GM21825 (cell line): ENCODE data around the gene ELMO1.

ENCODE experiments used
- ATAC-seq: cut with Tn5 transposase; IDR thresholded peaks from one replicate; pipeline ENCODE4 v1.9.1; 2021; ENCODE audit warnings: mild to moderate bottlenecking, moderate library complexity; ENCODE audit not compliant: unreplicated experiment

ELMO1 gene

DNA sequence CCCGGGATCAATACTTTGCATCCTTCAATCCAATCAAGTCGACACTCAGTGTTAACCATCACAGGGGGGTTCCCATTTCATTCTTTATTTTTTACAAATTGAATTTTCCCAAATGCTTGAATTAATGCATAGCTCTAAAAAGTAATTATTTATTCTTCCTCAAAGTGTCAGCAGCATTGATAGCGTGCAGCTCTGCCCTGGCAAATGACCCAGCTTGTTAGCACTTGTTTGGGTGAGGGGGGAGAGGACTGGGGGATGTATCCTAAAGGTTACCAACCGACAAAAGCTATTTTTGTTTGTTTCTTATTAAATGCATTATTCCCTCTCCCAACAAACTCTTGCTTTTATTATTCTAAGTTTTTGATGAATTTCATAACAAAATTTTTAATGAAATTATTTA is 27.0 kb upstream of the ELMO1 start:
- no peak for ATAC-seq

DNA sequence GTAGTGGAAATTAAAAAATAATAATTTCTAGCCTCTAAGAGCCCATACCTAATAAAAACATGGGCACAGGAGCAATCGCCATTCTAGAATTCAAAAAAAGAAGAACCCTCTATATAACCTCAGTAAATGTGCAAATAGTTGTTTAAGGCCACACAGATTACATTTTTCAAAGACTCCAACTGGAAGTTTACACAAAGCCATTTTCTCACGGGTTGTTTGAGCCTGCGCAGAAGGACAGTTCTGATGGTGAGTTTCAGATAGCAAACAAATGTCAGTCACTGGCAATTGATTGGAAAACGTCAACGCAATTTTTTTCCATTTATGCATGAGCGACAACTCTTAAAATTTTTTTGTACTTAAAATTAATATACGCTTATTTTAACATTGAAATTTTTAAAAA is 23.0 kb upstream of the ELMO1 start:
- no peak for ATAC-seq

DNA sequence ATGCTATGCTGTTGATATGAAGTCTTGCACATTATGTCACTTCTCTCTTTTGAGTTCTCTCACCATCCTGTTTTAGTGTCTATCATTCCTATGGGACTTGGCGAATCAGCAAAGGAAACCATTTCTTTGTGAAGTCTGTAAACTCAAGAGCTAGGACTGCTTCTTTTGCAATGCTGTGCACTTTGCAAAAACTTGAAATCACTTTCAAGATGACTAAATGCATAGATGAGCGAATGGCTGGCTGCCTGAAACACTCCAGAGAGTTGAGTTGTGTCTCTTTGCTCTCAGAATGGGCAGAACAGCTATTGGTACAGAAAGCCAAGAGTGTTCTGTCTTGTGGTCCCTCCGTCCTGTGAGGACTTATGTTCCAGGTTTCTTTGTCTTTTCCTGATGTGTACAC is 18.3 kb upstream of the ELMO1 start:
- ATAC-seq: no peak

DNA sequence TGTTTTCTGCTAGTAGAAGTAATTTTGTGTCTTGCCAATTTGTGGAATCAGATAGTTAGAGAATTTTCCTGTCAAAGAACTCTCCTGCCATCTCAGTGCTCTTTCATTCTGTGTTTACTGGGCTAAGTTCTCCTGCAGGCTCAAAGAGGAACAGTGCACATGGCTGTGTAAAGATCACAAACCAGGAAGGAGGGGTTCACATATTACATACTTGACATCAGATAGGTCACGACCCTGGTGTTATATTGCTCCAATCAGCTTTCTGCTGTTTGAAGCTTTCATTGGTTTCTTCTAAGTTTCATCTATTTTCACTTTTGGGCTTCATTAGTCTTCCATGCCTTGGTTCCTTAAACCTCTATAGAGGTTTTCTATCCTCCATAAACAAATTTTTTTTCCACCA is 13.5 kb upstream of the ELMO1 start:
- ATAC-seq: no peak

DNA sequence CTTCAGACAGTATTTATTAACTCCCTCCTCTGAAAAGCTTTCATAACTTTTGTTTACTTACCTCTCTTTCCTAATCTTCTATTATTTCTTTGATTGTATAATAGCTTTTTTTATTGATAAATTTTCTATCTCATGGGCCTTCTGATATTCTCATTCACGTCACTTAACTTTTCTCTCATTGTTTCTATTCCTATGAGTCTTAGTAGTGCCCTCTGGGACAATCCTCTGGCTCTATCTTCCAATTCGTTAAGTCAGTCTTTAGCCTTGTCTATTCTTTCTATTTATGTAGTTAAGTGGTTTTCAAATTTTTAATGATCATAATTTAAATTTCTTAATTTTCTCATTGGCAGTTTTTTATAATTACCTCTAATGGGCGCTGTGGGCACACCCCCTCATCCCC is 6.4 kb upstream of the ELMO1 start:
- no peak for ATAC-seq

DNA sequence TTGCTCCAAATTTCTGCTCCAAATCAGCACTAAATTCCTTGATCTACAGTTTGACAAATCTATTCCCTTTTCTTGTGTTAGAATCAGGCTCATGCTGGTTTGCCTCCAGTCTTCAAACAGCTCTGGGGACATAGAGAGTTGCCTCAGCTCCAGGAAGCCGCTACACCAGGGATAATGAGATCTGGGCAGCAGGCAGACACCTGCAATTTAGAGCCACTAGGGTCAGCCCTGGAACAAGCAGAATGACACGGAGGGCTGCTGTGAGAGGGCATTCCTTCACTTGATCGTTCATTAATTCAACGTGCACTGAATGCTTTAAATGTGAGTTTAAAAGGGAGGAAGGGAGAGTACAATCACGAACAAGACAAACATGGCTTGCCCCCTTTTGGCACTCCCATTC is 3.7 kb upstream of the ELMO1 start:
- ATAC-seq: no peak

DNA sequence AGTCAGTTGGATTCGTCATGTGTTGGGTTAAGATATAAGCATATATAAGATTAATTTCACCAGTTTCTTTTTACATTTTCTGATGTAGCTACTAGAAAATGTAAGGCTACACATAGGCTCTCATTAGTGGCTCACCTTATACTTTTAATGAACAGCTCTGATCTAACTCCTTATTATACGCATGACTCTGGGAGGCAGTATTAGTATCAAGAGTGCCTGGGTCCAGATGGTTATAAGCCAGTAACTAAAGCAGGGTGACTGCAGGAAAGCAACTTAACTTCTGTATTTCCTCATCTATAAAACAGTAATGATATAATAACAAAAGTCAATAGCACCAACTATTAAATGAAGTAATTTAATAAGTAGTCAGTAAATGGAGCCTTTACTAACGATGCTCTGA is 1.4 kb upstream of the ELMO1 start:
- no peak for ATAC-seq

DNA sequence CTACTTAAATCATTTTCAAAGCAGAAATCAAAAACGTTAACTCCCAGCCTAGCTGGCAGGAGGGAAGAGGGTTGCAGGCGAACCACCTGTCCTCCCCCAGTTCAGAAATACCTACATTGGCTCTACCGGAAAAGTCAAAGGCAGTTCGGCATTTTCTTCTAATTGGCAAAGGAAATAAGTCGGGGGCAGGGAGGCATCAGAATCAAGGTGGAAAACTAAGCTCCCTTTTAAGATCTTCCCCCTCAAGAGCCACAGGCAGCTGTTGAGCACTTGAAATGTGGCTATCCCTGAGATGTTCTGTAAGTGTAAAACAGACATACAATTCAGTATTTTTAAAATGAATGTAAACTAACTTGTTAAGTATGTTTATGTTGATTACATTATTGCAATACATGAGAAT is 957 bp upstream of the ELMO1 start:
- no peak for ATAC-seq

DNA sequence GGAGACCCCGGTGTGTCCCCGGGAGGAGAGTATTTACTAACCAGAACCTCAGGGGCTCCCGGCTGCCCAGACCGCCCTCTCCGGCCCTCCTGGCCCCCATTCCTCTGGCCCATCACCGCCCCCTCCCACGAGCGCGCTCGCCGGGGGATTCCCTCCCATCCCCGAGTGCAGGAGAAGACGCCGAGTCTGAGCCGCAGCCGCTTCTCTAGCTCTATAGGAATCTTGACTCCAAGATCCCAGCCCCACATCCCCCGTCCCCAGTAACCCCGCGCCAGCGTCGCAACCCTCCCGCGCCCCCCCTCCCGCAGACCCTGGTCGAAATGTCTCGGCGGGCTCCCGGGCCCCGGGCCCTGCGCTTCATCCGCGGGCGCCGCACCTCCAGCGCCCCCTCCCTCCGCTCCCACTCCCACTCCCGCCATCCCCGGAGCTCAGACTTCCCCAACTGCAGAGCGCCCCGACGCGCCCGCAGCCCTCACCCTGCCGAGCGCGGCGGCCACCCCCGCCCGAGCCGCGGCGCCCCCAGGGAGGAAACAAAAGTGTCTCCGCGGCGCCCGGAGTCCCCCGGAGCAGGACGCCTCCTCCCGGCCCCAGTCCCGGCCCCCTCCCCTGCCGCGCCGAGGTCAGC is 541 bp downstream of the ELMO1 start:
- peak; percentile 27 for ATAC-seq

DNA sequence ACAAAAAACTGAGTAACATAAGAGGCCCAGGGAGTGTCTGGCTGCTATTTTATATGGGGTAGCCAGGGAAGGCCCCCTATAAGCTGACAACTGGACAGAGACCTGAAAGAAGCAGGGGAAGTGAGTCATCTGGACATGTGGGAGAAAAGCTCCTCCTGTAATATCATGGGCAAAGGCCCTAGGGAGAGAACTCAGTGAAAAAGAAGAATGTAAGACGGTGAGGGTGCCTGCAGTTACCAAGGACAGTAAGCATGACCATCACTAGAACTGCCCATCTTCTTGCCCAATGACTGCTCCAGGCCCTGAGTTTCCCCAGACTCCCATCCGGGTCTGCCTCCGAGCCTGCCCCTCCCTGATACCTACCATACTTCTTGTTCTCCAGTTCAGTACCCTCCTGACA is 2.3 kb downstream of the ELMO1 start:
- ATAC-seq: no peak

DNA sequence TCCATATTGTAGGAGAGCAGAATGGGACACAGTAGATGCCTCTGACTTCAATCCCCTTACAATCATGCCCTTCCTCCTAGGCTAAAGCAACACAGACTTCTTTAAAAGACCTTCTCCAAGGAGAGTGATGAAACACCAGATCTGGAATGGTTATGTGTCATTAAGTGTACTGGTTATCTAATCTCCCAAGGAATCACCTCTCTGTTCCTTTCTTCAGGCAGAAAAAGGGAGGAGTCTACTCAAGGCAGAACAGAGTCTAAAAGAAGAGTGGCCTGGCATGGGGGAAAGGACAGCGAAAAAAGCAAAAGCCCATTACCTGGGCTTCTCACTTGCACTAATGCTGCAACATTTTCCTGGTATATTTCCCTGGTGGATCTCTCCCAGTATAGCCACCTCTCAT is 2.9 kb downstream of the ELMO1 start:
- no peak for ATAC-seq

DNA sequence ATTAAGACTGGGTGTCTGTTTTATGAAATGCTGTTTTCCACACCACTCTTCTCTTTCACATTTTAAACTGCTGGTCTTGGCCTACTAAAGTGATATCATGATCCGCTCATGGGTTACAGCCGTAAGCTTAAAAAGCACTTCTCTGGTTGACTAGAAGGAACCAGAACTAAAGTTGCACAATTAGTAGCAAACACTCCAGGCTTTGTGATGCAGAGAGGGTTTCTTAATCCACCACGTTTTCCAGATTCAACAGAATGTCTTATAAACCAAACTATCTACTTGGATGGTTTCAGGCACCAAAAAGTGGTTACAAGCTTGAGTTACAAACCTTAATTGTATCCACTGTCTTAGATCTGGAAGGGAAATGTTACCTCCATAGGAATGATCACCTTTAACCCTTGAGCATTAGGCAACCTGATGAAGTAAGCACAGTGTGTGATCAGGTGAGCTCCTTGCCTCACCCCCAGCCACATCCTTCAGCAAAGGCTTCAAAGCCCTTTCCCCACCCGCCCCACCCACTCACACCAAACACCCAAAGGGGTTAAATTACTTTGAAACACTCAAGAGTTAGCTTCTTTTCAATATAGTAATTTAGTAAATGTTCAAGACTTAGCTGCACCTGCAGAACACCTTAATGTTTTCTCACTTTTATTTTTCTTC is 3.5 kb downstream of the ELMO1 start:
- no peak for ATAC-seq

DNA sequence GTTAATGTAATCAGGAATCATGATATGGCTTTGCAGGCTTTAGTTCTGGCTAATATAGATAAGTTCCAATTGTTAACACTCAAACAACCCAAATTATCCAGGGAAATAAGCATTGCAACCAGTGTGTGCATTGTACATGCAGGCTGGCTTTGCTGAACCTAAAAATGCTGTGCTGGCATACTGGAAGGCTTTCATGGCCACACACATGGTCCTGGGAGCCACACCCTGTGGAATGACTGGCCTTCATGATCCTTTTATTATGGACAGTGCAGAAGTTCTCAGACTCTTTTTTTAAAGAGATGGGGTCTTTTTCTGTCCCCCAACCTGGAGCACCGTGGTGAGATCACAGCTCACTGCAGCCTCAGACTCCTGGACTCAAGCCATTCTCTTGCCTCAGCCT is 5.0 kb downstream of the ELMO1 start:
- no peak for ATAC-seq

DNA sequence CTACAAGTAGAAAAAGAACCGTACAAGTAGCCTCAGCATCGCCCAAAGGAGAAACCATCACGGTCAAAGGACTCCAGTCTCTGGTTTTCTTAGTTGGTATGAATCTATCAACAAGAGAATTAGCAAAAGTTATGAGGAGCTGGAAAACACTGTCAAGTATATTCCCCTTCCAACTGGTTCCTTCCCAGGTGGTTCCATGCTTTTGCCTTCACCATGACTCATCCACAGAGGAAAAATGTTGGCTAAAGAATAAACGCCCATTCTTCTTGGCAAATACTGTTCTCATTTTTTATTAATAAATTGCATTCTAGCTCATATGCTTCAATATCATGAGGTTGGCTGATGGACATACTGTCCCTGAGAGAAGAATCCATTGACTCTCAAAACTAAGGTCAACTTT is 6.4 kb downstream of the ELMO1 start:
- no peak for ATAC-seq

DNA sequence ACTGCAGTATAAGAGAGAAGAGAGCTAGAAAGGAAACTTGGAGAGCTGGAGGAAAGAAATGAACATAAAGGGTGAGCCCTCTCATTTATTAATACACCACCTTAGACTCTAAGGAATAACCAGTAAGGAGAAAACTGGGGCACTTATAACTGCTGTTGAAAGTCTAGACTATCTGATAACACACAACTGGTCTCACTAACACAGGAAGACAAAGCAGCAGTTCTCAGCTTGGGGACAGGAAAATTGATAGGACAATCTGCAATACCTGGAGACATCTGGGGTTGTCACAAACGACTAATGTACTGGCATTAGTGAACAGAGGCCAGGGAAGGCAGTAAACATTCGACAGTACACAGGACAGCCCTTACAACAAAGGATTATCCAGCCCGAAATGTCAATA is 6.8 kb downstream of the ELMO1 start:
- ATAC-seq: no peak

DNA sequence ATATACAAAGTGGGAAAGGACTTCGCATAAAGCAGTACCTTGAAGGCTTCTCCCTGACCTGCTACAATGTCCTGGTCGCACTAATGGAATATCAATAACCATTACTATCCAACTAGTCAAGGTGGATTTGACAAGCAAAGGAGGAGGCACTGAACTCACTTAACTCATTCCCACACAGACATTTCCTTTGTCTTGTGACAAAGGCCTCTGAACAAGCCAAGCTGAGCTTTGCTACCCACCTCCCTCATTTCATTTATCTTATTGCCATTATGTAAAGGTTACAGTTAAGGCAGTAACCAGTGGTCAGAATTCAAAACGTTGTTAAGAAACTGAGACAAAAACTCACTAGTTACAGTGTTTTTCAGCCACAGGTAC is 7.3 kb downstream of the ELMO1 start:
- ATAC-seq: no peak

DNA sequence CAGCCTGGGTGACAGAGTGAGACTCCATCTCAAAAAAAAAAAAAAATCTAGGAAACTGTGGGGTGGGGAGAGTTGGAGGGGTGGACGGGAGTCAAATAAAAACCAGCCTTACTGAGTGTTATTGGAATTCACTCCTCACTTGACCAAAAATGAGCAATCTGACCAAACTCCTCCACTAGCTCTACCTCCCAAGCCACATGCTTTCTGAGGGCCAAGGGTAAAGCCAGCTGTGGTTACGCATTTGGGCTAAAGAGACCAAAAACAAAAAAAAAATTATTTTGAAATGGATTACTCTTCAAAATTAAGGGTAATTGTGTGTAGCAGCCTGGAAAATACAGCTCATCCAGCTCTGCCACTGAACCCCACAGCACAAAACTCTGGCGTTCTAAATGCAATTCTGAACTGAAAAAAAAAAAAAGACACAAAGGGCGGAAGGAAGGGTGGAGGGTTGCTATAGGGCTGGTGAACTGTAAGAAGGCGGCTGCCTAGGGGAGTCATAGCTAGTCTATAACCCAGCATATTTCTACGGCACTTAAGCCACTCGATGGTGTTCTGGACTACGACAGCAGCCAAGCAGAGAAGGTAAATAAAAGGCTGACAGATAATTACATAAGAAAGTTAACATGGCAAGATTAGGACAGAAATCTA is 7.8 kb downstream of the ELMO1 start:
- ATAC-seq: no peak

DNA sequence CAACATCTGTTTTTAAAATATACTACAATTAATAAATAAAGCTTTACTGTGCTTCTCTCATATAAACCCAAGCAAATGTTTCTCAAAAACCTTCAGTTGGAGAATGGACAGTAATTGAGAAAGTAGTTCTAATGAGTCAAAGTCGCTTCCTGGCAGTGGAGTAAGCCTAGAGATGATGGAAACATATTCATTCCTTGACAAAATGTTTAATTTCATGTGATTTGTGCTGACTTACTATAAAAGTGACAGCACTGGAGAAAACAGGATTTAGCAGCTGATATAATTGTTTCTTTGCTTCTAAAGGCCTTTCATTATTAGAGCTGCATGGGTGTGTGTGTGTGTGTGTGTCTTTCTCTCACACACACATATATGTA is 9.0 kb downstream of the ELMO1 start:
- no peak for ATAC-seq

DNA sequence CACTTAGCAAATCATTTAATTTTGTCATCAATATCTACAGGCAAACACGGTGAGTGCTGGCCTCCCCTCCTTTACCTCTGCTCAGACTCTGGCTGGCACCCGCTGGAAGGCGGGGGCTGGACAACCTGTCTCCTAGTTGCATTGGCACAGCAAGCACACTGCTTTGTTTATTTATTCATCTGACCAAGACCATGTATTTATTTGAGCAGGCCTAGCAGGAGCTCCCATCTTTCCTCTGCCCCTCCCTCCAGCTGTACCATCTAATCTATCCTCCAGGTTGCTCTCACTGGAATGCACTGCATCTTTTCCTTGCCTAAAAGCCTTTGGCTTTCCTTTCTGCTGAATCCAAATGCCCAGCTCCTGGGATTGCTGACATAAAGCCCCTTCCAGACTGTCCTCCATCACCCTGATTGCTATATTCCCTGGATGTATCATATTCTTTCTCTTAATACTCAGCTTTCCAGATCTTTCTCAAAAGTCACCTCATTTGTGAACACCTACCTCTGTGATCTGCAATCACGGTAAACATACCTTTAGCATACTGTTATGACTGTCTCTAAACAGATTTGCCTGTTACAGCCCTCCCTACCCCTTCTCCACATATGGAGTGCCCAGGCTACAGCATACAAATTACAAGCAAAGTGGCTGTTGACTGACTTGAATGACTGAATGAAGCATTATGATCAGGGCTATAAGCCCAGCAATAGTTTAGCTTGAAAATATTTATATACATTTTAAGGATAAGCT is 9.6 kb downstream of the ELMO1 start:
- no peak for ATAC-seq

DNA sequence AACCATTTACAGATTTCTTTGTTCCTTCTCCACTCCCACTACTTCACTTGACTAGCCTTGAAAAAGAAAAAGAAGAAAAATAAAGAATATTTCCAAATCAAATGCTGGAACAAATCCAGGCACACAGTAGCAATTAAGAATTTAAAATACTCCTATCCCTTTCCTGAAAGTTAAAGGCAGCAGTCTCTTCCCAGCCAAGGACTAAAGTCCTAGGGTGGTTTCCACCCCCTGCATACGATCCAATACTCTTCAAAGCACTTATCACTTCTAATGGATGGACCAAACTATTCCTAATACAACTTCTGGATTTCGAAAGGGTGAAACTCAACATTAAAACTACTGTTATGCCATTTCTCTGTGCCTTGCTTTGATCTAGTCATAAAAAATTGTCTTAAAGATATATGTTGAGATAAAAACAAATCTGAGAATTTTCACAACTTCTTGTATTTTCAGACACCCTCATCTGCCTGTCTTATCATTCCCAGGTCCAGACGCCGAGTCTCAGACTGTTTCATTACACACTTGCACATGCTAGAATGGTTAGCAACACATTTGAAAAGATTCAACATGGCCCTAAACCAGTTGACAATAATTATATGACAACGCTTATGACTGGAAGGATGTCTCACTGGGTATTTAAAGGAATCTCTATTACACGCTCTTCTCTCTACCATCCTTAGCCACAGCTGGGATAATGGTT is 13.4 kb downstream of the ELMO1 start:
- no peak for ATAC-seq

DNA sequence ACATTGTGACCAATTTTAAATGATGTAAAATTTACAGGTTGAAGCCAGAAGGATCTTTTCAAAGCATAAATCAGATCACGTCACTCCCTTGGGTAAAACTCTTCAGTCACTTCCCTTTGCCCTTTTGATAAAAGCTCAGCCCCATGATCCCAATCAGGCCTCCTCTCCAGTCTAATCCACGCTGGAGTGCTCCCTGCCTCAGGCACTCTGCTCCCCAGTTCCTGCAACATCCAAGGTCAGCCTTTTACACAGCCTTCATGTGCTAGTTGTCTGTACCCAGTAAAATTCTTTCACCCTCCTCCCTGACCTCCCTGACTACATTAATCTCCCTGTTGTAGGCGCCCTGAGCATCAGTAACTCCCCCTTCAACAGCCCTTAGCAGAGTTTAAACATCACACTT is 14.1 kb downstream of the ELMO1 start:
- no peak for ATAC-seq
